Measurements from ENCODE around the gene OR52H1. TPM values are rescaled to one million over a fixed set of nuclear protein-coding genes. Genes with fewer than 3 reads are reported as not detected.

The OR52H1 gene
- total RNA-seq, 6 experiments from 2014 or later: not detected

GRCh38 chr11:5499671-5500070, 48.7 kb downstream of the OR52H1 start:
- Mint-ChIP-seq H3K9me3 (no peaks in the 10 kb centered on the region), H3K4me3 (no peak overlapping the region), H3K27me3 (ENCODE audit: insufficient read depth) (no peaks in the 10 kb centered on the region; the same call in none of the 2 replicates), H3K36me3 (ENCODE audit: low read depth) (no peaks in the 10 kb centered on the region), H3K4me1 (ENCODE audit: low read depth) (no peaks in the 10 kb centered on the region), H3K27ac (no peak overlapping the region)
- DNase-seq: no peak
- TF ChIP-seq, protein P1, sequence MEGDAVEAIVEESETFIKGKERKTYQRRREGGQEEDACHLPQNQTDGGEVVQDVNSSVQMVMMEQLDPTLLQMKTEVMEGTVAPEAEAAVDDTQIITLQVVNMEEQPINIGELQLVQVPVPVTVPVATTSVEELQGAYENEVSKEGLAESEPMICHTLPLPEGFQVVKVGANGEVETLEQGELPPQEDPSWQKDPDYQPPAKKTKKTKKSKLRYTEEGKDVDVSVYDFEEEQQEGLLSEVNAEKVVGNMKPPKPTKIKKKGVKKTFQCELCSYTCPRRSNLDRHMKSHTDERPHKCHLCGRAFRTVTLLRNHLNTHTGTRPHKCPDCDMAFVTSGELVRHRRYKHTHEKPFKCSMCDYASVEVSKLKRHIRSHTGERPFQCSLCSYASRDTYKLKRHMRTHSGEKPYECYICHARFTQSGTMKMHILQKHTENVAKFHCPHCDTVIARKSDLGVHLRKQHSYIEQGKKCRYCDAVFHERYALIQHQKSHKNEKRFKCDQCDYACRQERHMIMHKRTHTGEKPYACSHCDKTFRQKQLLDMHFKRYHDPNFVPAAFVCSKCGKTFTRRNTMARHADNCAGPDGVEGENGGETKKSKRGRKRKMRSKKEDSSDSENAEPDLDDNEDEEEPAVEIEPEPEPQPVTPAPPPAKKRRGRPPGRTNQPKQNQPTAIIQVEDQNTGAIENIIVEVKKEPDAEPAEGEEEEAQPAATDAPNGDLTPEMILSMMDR (IDR thresholded peaks at IDR 0.05): no peak

Other genes starting within 250 kb of the OR52H1 start
- gene OR51B4, start 246.6 kb downstream of the OR52H1 start, total RNA-seq (2021; fragmentation: NEBNext Ultra II Directional; extraction: Animal tissue kit (Norgen Biotek cat#: 25700)): not detected
- not detected for gene OR51B2, start 224.2 kb downstream of the OR52H1 start, total RNA-seq (2021; fragmentation: NEBNext Ultra II Directional; extraction: Animal tissue kit (Norgen Biotek cat#: 25700))
- under 1 TPM in 4 of 6 experiments, not detected in 2; 0.30 to 0.53 (median 0.42) TPM for gene OR51B5, start 205.0 kb downstream of the OR52H1 start, total RNA-seq (2021; fragmentation: NEBNext Ultra II Directional; extraction: Animal tissue kit (Norgen Biotek cat#: 25700))
- gene OR51B6, start 197.0 kb downstream of the OR52H1 start, total RNA-seq (2021; fragmentation: NEBNext Ultra II Directional; extraction: Animal tissue kit (Norgen Biotek cat#: 25700)): not detected
- under 1 TPM in 1 of 6 experiments, not detected in 5; 0.09 TPM for gene OR51M1, start 164.7 kb downstream of the OR52H1 start, total RNA-seq (2021; fragmentation: NEBNext Ultra II Directional; extraction: Animal tissue kit (Norgen Biotek cat#: 25700))
- not detected for gene OR51Q1, start 126.4 kb downstream of the OR52H1 start, total RNA-seq (2021; fragmentation: NEBNext Ultra II Directional; extraction: Animal tissue kit (Norgen Biotek cat#: 25700))
- not detected for gene OR51I1, start 107.0 kb downstream of the OR52H1 start, total RNA-seq (2021; fragmentation: NEBNext Ultra II Directional; extraction: Animal tissue kit (Norgen Biotek cat#: 25700))
- not detected for gene OR51I2, start 99.2 kb downstream of the OR52H1 start, total RNA-seq (2021; fragmentation: NEBNext Ultra II Directional; extraction: Animal tissue kit (Norgen Biotek cat#: 25700))
- not detected for gene OR52D1, start 59.9 kb downstream of the OR52H1 start, total RNA-seq (2021; fragmentation: NEBNext Ultra II Directional; extraction: Animal tissue kit (Norgen Biotek cat#: 25700))
- not detected for gene UBQLN3, start 38.6 kb downstream of the OR52H1 start, total RNA-seq (2021; fragmentation: NEBNext Ultra II Directional; extraction: Animal tissue kit (Norgen Biotek cat#: 25700))
- gene UBQLNL, start 31.8 kb downstream of the OR52H1 start, total RNA-seq (2021; fragmentation: NEBNext Ultra II Directional; extraction: Animal tissue kit (Norgen Biotek cat#: 25700)): under 1 TPM in 5 of 6 experiments, not detected in 1; 0.07 to 0.17 (median 0.11) TPM
- not detected for gene OR52B6, start 32.3 kb upstream of the OR52H1 start, total RNA-seq (2021; fragmentation: NEBNext Ultra II Directional; extraction: Animal tissue kit (Norgen Biotek cat#: 25700))
- gene TRIM6, start 48.1 kb upstream of the OR52H1 start, total RNA-seq (2021; fragmentation: NEBNext Ultra II Directional; extraction: Animal tissue kit (Norgen Biotek cat#: 25700)): 1 to 10 TPM; 4.0 to 9.0 (median 6.6) TPM
- 1 to 10 TPM; 3.8 to 6.9 (median 4.9) TPM for gene TRIM34, start 76.5 kb upstream of the OR52H1 start, total RNA-seq (2021; fragmentation: NEBNext Ultra II Directional; extraction: Animal tissue kit (Norgen Biotek cat#: 25700))
- gene TRIM5, start 136.5 kb upstream of the OR52H1 start, total RNA-seq (2021; fragmentation: NEBNext Ultra II Directional; extraction: Animal tissue kit (Norgen Biotek cat#: 25700)): 10 to 100 TPM; 35.7 to 49.4 (median 43.5) TPM
- 100 to 1,000 TPM in 5 of 6 experiments, 10 to 100 TPM in 1; 77.9 to 131 (median 118) TPM for gene TRIM22, start 141.2 kb upstream of the OR52H1 start, total RNA-seq (2021; fragmentation: NEBNext Ultra II Directional; extraction: Animal tissue kit (Norgen Biotek cat#: 25700))
- gene OR56B1, start 187.9 kb upstream of the OR52H1 start, total RNA-seq (2021; fragmentation: NEBNext Ultra II Directional; extraction: Animal tissue kit (Norgen Biotek cat#: 25700)): not detected
- gene OR52N4, start 205.7 kb upstream of the OR52H1 start, total RNA-seq (2021; fragmentation: NEBNext Ultra II Directional; extraction: Animal tissue kit (Norgen Biotek cat#: 25700)): not detected
- gene OR52N5, start 234.8 kb upstream of the OR52H1 start, total RNA-seq (2021; fragmentation: NEBNext Ultra II Directional; extraction: Animal tissue kit (Norgen Biotek cat#: 25700)): not detected
- gene OR52N1, start 242.7 kb upstream of the OR52H1 start, total RNA-seq (2021; fragmentation: NEBNext Ultra II Directional; extraction: Animal tissue kit (Norgen Biotek cat#: 25700)): not detected